ENCODE results near the gene SNUPN. TPM values are rescaled to one million over a fixed set of nuclear protein-coding genes. Genes with fewer than 3 reads are reported as not detected.
A peak's percentile ranks its signal among the peaks of the same experiment; 100 is the strongest.
"Not testable (repeated sequence)": the region's sequence is repeated elsewhere in the genome, so short reads cannot be mapped to it uniquely, and the experiment has no call there.

SNUPN gene
- total RNA-seq, 2 donors from 2014 or later: 13.7 to 17.3 TPM

DNA sequence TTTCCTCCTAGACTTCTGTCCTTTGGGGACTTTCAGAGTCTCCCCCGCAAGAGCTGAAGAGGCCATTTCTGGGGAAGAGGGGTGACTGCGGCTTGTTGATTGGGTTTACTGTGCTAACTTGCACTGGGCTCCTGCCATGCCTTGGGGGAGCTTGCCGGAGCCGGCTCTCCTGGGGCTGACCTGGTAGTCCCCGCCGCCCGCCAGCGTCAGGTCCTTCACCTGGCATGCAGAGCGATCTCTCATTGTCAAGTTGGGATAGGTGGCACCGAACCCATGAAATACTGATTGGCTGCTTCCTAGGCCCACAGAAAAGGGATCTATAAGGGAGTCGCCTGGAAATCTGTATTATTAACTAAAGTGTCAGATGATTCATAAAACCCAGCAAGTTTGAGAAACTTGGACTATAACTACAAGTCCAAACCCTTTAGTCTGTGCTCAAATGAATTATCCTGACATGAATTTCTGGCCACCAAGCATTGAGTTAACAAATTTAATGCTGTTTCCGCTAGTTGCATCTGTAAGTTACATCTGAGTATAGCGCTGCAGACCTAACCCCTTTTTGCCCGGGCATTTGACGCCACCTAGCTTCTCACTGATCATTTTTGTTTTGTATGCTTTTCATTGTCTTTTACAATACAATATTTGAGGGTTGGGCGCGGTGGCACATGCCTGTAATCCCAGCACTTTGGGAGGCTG is 15.1 kb upstream of the SNUPN start:
- no peak for DNase-seq (ENCODE audit: low spot score)
- TF ChIP-seq, protein P1, sequence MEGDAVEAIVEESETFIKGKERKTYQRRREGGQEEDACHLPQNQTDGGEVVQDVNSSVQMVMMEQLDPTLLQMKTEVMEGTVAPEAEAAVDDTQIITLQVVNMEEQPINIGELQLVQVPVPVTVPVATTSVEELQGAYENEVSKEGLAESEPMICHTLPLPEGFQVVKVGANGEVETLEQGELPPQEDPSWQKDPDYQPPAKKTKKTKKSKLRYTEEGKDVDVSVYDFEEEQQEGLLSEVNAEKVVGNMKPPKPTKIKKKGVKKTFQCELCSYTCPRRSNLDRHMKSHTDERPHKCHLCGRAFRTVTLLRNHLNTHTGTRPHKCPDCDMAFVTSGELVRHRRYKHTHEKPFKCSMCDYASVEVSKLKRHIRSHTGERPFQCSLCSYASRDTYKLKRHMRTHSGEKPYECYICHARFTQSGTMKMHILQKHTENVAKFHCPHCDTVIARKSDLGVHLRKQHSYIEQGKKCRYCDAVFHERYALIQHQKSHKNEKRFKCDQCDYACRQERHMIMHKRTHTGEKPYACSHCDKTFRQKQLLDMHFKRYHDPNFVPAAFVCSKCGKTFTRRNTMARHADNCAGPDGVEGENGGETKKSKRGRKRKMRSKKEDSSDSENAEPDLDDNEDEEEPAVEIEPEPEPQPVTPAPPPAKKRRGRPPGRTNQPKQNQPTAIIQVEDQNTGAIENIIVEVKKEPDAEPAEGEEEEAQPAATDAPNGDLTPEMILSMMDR (IDR thresholded peaks at IDR 0.05): no peak
- H3K27me3 ChIP-seq: no peaks in the 10 kb centered on the region
- peak overlapping the region; percentile 80 to 93 for H3K4me3 ChIP-seq
- H3K36me3 ChIP-seq: no peaks in the 10 kb centered on the region
- peaks cover 0 to 35% of the 10 kb centered on the region in 2 donors for H3K4me1 ChIP-seq
- H3K27ac ChIP-seq: peak overlapping the region; percentile 93 to 94
- H3K9me3 ChIP-seq: no peaks in the 10 kb centered on the region

DNA sequence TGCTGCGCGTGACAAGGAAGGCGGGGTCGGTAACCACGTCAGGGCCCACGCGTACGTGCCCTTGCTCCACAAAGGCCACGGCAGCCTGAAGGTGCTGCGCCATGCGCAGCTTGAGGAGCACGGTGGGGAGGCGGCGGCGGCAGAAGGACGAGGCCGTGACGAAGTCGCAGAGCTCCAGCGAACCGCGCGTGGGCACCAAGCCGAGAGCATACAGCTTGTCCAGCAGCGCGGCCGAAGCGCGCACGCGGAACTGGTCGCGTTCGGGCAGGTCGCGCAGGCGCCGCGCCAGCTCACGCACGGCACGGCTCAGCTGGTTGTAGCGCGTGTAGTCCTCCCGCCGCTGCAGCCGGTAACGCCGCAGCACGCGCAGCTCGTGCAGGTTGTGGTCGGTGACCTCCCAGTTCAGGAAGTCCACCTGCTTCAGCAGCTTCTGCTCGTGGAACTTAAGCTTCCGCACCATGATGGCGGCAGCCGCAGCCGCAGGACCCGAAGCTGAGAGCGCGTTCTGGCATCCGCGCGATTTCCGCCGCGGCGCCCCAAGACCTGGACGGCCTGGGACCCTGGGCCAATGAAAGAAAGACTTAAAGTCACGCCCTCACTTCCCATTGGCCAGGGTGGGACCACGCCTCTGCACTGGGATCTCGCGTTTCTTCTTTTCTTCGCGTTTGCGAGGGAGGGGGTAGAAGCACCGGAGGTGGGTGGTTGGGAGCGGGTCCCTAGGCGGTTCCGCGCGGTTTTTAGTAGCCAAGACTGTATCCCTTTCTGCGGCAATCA is 14.4 kb upstream of the SNUPN start, which contains the start of gene IMP3:
TSS of gene IMP3 (minus strand) at position 516 of the 774 bp plus-strand sequence. CDS start at position 460, 56 bp downstream.
- Histone ChIP-seq H3K27ac (peak within 1 kb of the TSS; percentile 93 to 94), H3K27me3 (no peaks in the 10 kb centered on the region), H3K36me3 (no peaks in the 10 kb centered on the region), H3K4me3 (peak within 1 kb of the TSS; percentile 80 to 93), H3K4me1 (peaks cover 0 to 35% of the 10 kb centered on the region in 2 donors), H3K9me3 (no peaks in the 10 kb centered on the region)
- peak; percentile 98 for DNase-seq (ENCODE audit: low spot score)
- TF ChIP-seq, protein P1 (IDR thresholded peaks at IDR 0.05): peak in 1 of 2 donors; percentile 21

DNA sequence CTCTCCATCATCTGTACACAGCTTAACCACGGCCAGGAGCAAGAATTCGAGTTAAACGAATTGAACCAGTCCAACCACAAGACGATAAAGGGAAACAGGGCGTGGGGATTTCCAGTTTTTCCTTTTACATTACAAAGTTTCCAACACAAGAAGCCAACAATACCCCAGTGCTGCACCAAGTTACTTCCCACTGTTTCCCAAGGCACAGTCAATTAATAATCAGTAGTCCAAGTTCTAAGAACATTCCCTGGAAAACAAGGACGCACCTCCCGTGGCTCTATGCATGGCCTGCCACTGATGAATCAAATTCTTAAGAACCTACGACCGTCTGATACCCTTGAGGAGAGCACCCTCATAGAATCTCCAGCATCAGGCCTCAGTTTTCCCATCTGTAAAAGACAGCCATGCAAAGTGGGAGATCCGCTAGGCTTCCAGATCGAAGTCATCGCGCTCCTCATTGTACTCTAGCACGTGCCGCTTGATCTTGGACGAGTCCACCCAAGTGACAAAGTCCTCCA is 13.7 kb upstream of the SNUPN start:
- TF ChIP-seq, protein P1 (IDR thresholded peaks at IDR 0.05): no peak
- DNase-seq (ENCODE audit: low spot score): no peak
- Histone ChIP-seq H3K27ac (peak overlapping the region; percentile 93 to 94), H3K27me3 (no peaks in the 10 kb centered on the region), H3K36me3 (no peaks in the 10 kb centered on the region), H3K4me3 (peak overlapping the region; percentile 80 to 93), H3K4me1 (peaks cover 0 to 35% of the 10 kb centered on the region in 2 donors), H3K9me3 (no peaks in the 10 kb centered on the region)

DNA sequence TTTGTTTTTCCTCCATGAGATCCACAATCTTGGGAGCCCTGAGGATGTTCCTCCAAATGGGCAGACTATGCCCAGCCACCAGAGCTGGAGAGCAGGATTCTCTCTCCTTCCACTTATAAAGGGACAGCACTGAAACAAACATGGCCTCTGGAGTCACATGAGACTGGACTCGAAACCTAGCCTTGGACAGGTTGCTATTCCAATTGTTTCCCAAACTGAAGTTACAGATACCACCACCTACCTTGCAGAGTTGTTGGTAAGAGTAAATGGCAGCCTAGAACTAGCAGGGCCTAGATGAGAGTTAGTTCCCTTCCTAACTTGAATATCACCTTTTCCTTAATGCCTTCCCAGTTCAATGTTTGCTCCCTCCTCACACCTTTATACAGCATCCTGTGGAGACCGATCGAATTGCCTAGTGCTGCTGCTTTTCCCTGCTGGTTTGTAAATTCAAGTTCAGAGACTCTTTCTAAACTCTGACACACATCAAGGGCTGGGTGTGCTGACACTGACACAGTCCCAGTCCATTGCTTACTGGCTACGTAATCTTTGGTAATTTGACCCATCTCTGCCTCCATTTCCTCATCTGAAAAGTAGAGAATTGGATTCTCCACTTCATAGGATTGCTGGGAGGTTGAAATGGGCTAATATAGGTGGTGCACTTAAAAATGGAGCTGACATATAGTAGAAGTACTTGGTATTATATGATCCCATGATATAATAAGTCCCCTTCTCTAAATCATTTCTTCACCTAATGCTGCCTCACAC is 11.9 kb upstream of the SNUPN start:
- Histone ChIP-seq H3K27ac (peak overlapping the region; percentile 93 to 94), H3K9me3 (no peaks in the 10 kb centered on the region), H3K27me3 (no peaks in the 10 kb centered on the region), H3K4me3 (no peak overlapping the region), H3K4me1 (peaks cover 0 to 35% of the 10 kb centered on the region in 2 donors), H3K36me3 (no peaks in the 10 kb centered on the region)
- no peak for DNase-seq (ENCODE audit: low spot score)
- TF ChIP-seq, protein P1 (IDR thresholded peaks at IDR 0.05): no peak

DNA sequence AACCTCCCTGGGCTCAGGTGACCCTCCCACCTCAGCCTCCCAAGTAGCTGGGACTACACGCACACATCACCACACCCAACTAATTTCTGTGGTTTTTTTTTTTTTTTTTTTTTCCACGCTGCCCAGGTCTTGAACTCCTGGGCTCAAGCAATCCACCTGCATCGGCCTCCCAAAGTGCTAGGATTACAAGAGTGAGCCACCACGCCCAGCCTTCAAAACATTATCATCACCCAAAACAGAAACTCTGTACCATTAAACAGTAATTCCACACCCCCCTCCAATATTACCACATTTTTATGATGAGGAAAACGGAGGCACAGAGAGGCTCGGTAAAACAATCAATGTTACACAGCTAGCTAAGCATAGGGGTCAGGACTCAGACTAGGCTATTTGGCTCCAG is 10.5 kb upstream of the SNUPN start:
- H3K4me3 ChIP-seq: no peak overlapping the region
- H3K4me1 ChIP-seq: peaks cover 0 to 34% of the 10 kb centered on the region in 2 donors
- H3K36me3 ChIP-seq: no peaks in the 10 kb centered on the region
- TF ChIP-seq, protein P1 (IDR thresholded peaks at IDR 0.05): no peak
- no peak overlapping the region for H3K27ac ChIP-seq
- H3K27me3 ChIP-seq: no peaks in the 10 kb centered on the region
- no peak for DNase-seq (ENCODE audit: low spot score)
- H3K9me3 ChIP-seq: no peaks in the 10 kb centered on the region

DNA sequence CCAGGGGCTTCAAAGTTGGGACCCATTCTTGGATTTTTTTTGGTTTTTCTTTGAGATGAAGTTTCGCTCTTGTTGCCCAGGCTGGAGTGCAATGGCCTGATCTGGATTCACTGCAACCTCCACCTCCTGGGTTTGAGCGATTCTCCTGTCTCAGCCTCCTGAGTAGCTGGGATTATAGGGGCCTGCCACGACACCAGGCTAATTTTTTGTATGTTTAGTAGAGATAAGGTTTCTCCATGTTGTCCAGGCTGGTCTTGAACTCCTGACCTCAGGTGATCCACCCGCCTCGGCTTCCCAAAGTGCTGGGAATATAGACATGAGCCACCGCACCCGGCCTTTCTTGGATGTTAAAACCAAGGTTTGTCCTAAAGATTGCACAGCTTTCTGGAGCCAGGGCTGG is 8.4 kb upstream of the SNUPN start:
- H3K27me3 ChIP-seq: not testable (repeated sequence)

More for the DNA sequence above, 8.4 kb upstream of the SNUPN start:
- H3K4me3 ChIP-seq; DNase-seq (ENCODE audit: low spot score); H3K27ac ChIP-seq; H3K36me3 ChIP-seq; H3K9me3 ChIP-seq: not testable (repeated sequence)
- H3K4me1 ChIP-seq: peaks cover 0 to 21% of the 10 kb centered on the region in 2 donors
